Panc1 (cell line): Measurements from ENCODE around the gene CROT. TPM values are rescaled to one million over a fixed set of nuclear protein-coding genes. Genes with fewer than 3 reads are reported as not detected.
A peak's percentile ranks its signal among the peaks of the same experiment; 100 is the strongest.

Source experiments
- ATAC-seq: fragments of 200-7000 bp; cut with Tn5 transposase; 2 replicates; pipeline ENCODE4 v1.9.1; 2020; ENCODE audit warnings: mild to moderate bottlenecking, moderate library complexity
- BruUV-seq: library from RNA; stranded (reverse); fragments of 400-500 nt; replicated peaks from 2 replicates; lab custom pipeline; 2021; lab: Mats Ljungman, UMichigan
- CTCF ChIA-PET: fragments of 300-600 bp; sonication (Branson Sonifier 250); formaldehyde crosslinking; loops from one replicate; lab custom pipeline; 2022; ENCODE audit warnings: antibody characterized with exemption; lab: Charles Lee
- POLR2A ChIA-PET: fragments of 300-600 bp; sonication (Branson Sonifier 250); formaldehyde crosslinking; loops from one replicate; lab custom pipeline; 2022; ENCODE audit warnings: antibody characterized with exemption; lab: Charles Lee
- DNase-seq: peaks from one replicate; pipeline ENCODE4 v3.0.0-alpha.2; 2010; ENCODE audit warnings: low read depth, low spot score
- H3K27ac ChIP-seq: 2 replicates; pipeline ENCODE4 v1.5.1; 2011; ENCODE audit warnings: mild to moderate bottlenecking, low read length, inconsistent platforms
- H3K27me3 ChIP-seq: fragments of 200-500 bp; sonication (Bioruptor generic); 2 replicates; pipeline ENCODE4 v1.6.0; 2014; ENCODE audit warnings: low read length, inconsistent platforms; ENCODE audit not compliant: control insufficient read depth, insufficient read depth
- H3K36me3 ChIP-seq: fragments of 200-500 bp; sonication (Bioruptor generic); 2 replicates; pipeline ENCODE4 v1.5.1; 2014; ENCODE audit warnings: inconsistent platforms, mild to moderate bottlenecking, low read length, moderate library complexity; ENCODE audit not compliant: control insufficient read depth, insufficient read depth
- H3K4me1 ChIP-seq: 2 replicates; pipeline ENCODE4 v1.5.1; 2011; ENCODE audit warnings: inconsistent platforms, mild to moderate bottlenecking, low read length, moderate library complexity; ENCODE audit not compliant: control insufficient read depth, insufficient read depth
- H3K4me3 ChIP-seq, 2 experiments: 2 replicates each; pipeline ENCODE4 v1.5.1; 2011 to 2012; ENCODE audit warnings: low read depth in 2 of 2, low read length in 2 of 2, mild to moderate bottlenecking in 2 of 2, inconsistent platforms in 1 of 2, moderate library complexity in 1 of 2
- H3K9me3 ChIP-seq: fragments of 200-500 bp; sonication (Bioruptor generic); 2 replicates; pipeline ENCODE4 v1.5.1; 2014; ENCODE audit warnings: low read depth, mild to moderate bottlenecking, inconsistent platforms, low read length, moderate library complexity; ENCODE audit not compliant: control insufficient read depth, insufficient read depth
- CTCF ChIP-seq: fragments of 450-650 bp; IDR thresholded peaks from 2 replicates; pipeline ENCODE4 v1.5.1; 2017; ENCODE audit warnings: mild to moderate bottlenecking
- POLR2AphosphoS5 ChIP-seq: IDR thresholded peaks from 2 replicates; pipeline ENCODE4 v1.6.1; 2012; ENCODE audit warnings: mild to moderate bottlenecking, low read depth, low read length, moderate library complexity
- SIN3A ChIP-seq: IDR thresholded peaks from 2 replicates; pipeline ENCODE4 v1.6.1; 2012; ENCODE audit warnings: low read depth, mild to moderate bottlenecking, low read length, moderate library complexity, borderline replicate concordance; ENCODE audit not compliant: insufficient read depth
- TCF7L2 ChIP-seq: IDR thresholded peaks from 2 replicates; pipeline ENCODE4 v1.6.1; 2011; ENCODE audit warnings: mild to moderate bottlenecking, low read depth, low read length, inconsistent platforms
- in situ Hi-C: cut with HindIII; loops from 2 replicates; pipeline ENCODE4 v1.10.0; 2016; ENCODE audit warnings: low sequenced_read_pairs, low pct_unique_long_range_greater_than_20kb
- intact Hi-C: fragments of 100-400 bp; cut with micrococcal nuclease; formaldehyde crosslinking; loops from one replicate; pipeline ENCODE4 v1.10.0; 2022; ENCODE audit not compliant: unreplicated experiment
- total RNA-seq: library from RNA; stranded (reverse); gene quantifications from one replicate; pipeline ENCODE4 v1.2.1, GENCODE V29; 2021; ENCODE audit not compliant: unreplicated experiment
- TF ChIP-seq, protein P1 (sequence below), 2 experiments: IDR thresholded peaks; 2 replicates each; pipeline ENCODE4 v1.6.1; 2011 to 2012; ENCODE audit warnings: low read depth in 2 of 2, control low read depth in 1 of 2, low read length in 1 of 2, mild to moderate bottlenecking in 1 of 2, moderate library complexity in 1 of 2; ENCODE audit not compliant: insufficient read depth in 1 of 2

CROT gene
- total RNA-seq, 1 experiment from 2014 or later, result 9.8 TPM

GRCh38 chr7:87342231-87342630 lies 3.2 kb upstream of the CROT start:
- POLR2A ChIA-PET, result no interaction called here
- no peaks in the 10 kb centered on the region for H3K27me3 ChIP-seq
- H3K27ac ChIP-seq, result no peak overlapping the region
- intact Hi-C loops, result no loop called here
- ATAC-seq (no peak), DNase-seq (no peak)
- peaks cover 12% of the 10 kb centered on the region; the same call in 1 of the 2 replicates for H3K4me1 ChIP-seq
- BruUV-seq, result no TSS peak
- CTCF ChIA-PET, result no interaction called here
- no peak overlapping the region for H3K4me3 ChIP-seq
- H3K36me3 ChIP-seq, result no peaks in the 10 kb centered on the region
- no peaks in the 10 kb centered on the region for H3K9me3 ChIP-seq
- in situ Hi-C loops, result no loop called here
- TF ChIP-seq POLR2AphosphoS5 (no peak), CTCF (no peak), TCF7L2 (no peak), SIN3A (no peak)
- TF ChIP-seq, protein P1, sequence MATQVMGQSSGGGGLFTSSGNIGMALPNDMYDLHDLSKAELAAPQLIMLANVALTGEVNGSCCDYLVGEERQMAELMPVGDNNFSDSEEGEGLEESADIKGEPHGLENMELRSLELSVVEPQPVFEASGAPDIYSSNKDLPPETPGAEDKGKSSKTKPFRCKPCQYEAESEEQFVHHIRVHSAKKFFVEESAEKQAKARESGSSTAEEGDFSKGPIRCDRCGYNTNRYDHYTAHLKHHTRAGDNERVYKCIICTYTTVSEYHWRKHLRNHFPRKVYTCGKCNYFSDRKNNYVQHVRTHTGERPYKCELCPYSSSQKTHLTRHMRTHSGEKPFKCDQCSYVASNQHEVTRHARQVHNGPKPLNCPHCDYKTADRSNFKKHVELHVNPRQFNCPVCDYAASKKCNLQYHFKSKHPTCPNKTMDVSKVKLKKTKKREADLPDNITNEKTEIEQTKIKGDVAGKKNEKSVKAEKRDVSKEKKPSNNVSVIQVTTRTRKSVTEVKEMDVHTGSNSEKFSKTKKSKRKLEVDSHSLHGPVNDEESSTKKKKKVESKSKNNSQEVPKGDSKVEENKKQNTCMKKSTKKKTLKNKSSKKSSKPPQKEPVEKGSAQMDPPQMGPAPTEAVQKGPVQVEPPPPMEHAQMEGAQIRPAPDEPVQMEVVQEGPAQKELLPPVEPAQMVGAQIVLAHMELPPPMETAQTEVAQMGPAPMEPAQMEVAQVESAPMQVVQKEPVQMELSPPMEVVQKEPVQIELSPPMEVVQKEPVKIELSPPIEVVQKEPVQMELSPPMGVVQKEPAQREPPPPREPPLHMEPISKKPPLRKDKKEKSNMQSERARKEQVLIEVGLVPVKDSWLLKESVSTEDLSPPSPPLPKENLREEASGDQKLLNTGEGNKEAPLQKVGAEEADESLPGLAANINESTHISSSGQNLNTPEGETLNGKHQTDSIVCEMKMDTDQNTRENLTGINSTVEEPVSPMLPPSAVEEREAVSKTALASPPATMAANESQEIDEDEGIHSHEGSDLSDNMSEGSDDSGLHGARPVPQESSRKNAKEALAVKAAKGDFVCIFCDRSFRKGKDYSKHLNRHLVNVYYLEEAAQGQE (IDR thresholded peaks at IDR 0.05; ENCODE audit: insufficient read depth in 1 of 2, low read depth in 2 of 2, low read length in 1 of 2), result no peak

- TF ChIP-seq POLR2AphosphoS5 (no peak), TCF7L2 (no peak), SIN3A (no peak)
- TF ChIP-seq, protein P1 (IDR thresholded peaks at IDR 0.05; ENCODE audit: insufficient read depth in 1 of 2, low read depth in 2 of 2, low read length in 1 of 2), result no peak
- Histone ChIP-seq H3K4me1 (peaks cover 12% of the 10 kb centered on the region; the same call in 1 of the 2 replicates), H3K9me3 (no peaks in the 10 kb centered on the region), H3K36me3 (no peaks in the 10 kb centered on the region), H3K27ac (peak overlapping the region; percentile 91), H3K4me3 (peak overlapping the region; percentile 58 to 87), H3K27me3 (no peaks in the 10 kb centered on the region)
- ATAC-seq (no peak), DNase-seq (no peak)
- intact Hi-C loops, result no loop called here
- no TSS peak for BruUV-seq
- CTCF ChIA-PET, result no interaction called here
- in situ Hi-C loops, result no loop called here
- POLR2A ChIA-PET, result no interaction called here
These were observed 1.0 kb upstream of the CROT start for GRCh38 chr7:87344446-87344845.
